GM18909 (cell line): Measurements from ENCODE around the gene C1orf105.

Experiments
- ATAC-seq: cut with Tn5 transposase; IDR thresholded peaks from one replicate; pipeline ENCODE4 v1.9.1; 2021; ENCODE audit warnings: mild to moderate bottlenecking; ENCODE audit not compliant: unreplicated experiment, poor library complexity

C1orf105 gene

DNA sequence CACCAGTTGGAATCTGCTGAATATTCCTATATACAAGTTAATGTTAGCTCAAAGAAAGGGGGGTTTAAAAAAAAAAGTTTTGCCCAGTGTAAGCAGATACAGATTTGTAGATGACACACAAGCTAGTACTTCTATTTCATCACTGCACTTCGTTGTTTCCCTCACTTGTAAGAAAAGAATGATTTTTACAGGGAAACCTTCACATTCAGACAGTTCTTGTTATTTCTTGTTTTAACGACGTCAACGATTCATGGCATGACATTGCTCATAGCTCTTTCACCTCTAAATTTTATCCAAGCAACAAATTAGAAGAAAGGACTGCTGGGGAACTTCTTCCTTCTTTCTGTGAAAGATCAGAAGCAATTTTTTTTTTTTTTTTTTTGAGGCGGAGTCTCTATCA, 25.7 kb upstream of the C1orf105 start:
- ATAC-seq = no peak

- no peak for ATAC-seq
These were observed 24.9 kb upstream of the C1orf105 start for GRCh38 chr1:172395576-172395975.

GRCh38 chr1:172397221-172397620, 23.3 kb upstream of the C1orf105 start:
- ATAC-seq = no peak

DNA sequence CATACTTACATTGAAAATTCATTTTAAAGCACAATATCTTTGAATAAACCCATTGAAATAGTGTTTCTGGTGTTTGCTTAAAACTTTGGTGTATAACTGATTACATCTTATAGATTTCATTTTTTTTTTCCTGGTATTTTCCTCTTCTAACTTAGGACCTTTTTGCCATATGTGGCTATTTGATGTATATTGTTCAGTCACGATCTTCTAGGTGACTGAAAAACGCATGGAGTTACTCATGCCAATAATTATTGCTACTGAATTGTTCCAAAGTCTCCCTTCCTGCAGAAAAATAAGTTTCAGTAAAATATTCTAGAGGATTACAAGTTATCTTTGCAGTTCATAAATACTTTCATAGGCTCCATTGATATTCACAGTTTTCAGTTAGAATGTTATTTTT, 22.9 kb upstream of the C1orf105 start:
- ATAC-seq = no peak

DNA sequence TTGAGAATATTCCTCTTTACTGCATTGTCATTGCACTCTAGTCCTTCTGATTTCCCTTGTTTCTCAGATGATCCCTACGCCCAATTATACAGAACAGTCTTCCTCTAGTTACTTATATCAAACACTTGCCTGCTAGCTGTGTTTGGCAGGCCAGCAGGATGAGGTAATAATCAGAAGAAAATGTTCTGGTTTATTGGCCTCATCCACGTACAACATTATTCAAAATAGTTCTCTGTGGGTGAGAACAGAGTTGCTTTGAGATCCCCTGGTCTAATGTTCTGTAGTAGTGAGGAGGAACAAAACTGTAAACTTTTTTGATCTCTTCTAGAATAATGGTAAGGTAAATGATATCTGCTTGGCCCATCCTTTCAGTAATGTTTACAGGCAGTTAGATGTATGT, 22.3 kb upstream of the C1orf105 start:
- ATAC-seq = no peak

DNA sequence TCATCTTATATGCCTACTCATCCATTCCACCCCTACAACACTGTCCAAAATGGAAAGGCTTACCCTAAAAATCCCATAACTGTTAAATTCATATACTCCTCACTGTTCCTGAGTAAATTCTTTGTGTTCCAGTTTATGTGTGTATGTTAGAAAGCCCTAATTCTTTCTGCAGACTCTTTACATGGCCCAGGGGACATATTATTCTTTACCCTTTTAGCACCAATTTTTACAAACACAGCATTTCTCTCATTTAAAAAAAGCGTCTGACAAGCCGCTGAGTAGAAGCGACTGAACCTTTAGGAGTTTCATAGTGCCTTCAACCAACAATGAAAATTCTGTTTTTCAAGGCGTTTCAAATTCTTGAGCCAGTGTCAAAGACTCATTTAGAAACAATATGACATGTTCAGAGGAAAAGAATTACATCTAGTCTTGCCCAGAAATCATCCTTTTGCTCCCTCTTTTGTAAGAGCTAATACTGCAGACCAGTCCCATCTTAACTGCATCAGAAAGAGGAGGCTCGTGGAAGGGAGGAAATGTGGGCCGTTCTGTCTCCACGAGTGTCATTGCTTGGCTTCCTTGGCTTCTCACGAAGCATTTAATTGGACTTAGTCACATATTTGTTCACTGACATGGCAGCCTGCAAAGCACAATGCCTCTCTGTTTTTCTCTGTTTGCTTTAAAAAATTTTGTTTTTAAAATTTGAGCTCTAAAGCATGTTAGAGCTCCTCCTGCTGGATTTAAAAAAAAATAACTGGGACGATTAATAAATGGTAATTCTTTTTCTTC, 21.3 kb upstream of the C1orf105 start:
- ATAC-seq = no peak

- ATAC-seq = no peak
These were observed 20.4 kb upstream of the C1orf105 start for GRCh38 chr1:172399756-172400721.

- ATAC-seq = no peak
These were observed 19.8 kb upstream of the C1orf105 start for GRCh38 chr1:172400722-172401105.

DNA sequence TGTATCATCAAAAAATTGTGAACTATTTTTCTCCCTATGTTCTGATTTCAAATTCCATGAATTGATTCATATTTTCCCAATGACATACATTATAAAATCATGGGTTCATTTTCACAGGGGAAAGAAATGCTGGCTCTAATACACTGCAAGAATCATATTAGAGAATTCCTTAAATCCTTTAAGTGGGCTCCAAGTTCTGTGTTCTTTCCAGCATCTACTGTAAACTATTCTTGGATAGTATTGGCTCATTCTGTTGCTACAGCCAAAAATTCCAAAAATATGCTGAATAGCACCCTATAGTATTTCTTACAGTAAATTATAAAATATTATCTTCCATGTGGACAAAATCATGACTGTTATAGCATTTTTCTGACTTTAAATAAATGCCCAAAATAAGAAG, 19.0 kb upstream of the C1orf105 start:
- ATAC-seq = no peak

DNA sequence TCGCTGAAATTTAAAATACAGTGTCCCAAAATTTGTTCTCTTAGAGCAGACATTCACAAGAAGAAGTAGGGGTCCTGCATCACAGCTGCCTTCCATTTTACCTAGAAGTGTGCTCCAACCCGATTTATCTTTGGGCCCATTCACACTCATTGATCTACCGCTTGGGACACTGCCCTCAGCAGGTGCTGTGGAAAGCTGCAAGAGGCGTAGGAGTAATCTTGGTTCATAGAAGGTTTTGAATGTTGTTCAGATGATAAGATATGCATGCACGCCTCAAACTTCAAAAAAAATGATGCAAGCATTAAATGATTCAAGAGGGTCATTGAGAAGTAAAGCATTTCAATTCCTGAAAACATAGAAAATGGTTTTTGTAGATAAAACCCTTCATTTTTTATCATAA, 18.6 kb upstream of the C1orf105 start:
- no peak for ATAC-seq

GRCh38 chr1:172402878-172403569, 17.5 kb upstream of the C1orf105 start:
- no peak for ATAC-seq

DNA sequence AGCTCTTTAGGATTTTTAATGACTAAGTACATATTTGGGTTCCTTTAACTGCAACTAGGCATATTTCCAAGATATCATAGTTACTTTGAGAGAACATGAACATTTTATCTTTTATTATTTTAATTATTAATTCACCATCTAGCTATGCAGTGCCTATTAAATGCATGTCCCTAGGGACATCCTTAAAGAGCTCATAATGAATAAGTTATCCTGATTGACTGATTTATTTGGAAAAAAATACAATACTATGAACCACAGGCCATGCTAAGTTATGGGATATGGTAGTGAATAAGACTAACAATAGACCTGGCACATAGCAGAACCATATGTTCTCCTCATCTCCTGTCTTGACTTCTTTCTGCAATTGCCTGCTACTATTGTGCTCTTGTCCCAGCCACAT, 16.4 kb upstream of the C1orf105 start:
- no peak for ATAC-seq

- no peak for ATAC-seq
These were observed 14.6 kb upstream of the C1orf105 start for GRCh38 chr1:172405912-172406311.

DNA sequence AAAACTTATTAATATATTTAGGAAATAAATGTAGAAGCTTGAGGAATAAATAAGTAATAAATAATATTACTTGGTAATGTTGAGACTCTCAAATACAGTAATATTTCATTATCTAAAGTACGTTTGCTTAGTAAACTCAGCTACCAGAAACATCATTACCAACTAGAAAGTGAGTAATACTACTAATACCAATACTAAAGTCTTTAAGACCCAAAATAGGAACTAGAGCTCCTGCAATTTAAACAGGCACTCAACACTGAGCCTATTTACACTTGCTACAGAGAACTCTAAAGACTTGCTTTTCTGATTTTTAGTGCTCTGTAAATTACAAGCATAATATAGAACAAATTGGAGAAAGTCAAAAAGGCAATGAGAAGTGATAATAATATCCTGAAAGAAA, 13.5 kb upstream of the C1orf105 start:
- ATAC-seq = no peak

DNA sequence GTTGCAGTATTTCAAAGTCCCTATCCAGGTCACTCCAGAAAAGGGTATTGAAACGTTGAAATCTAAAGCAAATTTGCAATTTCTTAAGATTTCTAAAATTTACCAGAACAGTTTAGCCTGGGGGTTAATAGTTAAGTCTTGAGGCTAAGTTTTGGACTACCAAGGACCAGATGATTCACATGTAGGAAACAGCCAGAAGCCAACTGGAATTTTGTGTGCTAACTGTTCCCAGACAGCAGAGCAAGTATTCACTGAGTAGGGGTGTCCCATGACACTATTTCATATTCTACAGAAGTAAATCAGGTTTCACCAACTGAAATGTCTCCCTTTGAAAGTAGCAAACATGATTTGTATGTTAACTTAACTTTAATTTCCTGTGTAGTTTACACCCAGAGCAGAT, 11.5 kb upstream of the C1orf105 start:
- no peak for ATAC-seq

- no peak for ATAC-seq
These were observed 10.5 kb upstream of the C1orf105 start for GRCh38 chr1:172410027-172410426.

DNA sequence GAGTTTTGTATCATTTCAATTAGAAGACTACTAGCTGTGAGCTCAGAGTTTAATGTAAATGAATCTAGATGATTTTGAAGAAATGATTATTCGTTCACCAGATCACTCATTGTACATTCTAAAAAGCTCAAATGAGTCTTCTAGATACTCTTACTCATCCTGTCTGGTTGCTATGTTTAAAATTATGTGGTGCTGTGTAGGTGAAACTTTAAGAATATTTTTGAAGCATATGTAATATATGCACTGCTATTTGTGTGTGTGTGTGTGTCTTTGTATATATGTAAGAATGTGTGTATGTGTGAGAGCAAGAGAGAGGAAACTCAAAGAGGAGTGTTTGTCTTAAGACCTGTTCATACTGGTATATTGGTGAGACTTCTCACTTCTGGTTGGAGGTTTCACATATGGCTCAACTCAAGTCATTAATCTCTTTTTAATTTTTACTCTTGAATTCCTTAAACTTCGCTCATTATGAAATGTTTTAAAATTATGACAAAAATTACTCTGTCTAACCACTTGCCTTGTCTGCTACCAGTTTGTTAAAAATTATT, 8.6 kb upstream of the C1orf105 start:
- no peak for ATAC-seq

DNA sequence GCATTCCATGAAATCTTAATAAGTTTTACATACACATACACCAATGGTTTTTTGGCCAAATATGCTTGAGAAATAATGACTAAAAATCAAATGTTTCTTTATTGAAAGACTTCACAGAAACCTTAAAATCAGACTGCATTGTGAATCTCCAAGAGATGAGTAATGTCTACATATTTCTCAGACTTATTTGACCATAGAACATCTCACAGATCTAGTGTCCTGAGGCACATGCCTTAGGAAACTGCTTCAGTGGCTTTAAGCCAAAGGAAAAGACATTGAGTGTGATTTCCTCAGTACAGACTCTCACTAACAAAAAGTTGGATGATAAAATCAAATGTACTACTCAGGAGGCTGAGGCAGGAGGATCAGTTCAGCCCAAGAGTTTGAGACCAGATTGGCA, 6.2 kb upstream of the C1orf105 start:
- no peak for ATAC-seq

- ATAC-seq = no peak
These were observed 3.9 kb upstream of the C1orf105 start for GRCh38 chr1:172416496-172417035.

- no peak for ATAC-seq
These were observed 2.9 kb upstream of the C1orf105 start for GRCh38 chr1:172417557-172417956.
